SK-N-SH treated with all-trans-retinoic acid at 6 μM for 48 hours (cell line): ENCODE results near the gene ENPP3.

Source experiments
- ATAC-seq: fragments of 200-7000 bp; cut with Tn5 transposase; 3 replicates; pipeline ENCODE4 v1.9.1; 2020; ENCODE audit warnings: mild to moderate bottlenecking, moderate library complexity
- ARNTL ChIP-seq: fragments of 450-650 bp; formaldehyde crosslinking; IDR thresholded peaks from 2 replicates; pipeline ENCODE4 v1.5.0; 2020; ENCODE audit warnings: low read depth, mild to moderate bottlenecking, moderate library complexity, borderline replicate concordance
- BACH2 ChIP-seq: fragments of 250-450 bp; sonication (Bioruptor Pico); IDR thresholded peaks from 2 replicates; pipeline ENCODE4 v1.9.0; 2021; ENCODE audit warnings: mild to moderate bottlenecking, borderline replicate concordance
- CREB5 ChIP-seq: fragments of 250-450 bp; sonication (Bioruptor Pico); IDR thresholded peaks from 2 replicates; pipeline ENCODE4 v1.5.1; 2020; ENCODE audit warnings: low read depth, mild to moderate bottlenecking, moderate library complexity
- CSDC2 ChIP-seq: fragments of 250-450 bp; sonication (Bioruptor Pico); IDR thresholded peaks from 2 replicates; pipeline ENCODE4 v1.5.0; 2020; ENCODE audit warnings: mild to moderate bottlenecking, moderate library complexity
- ESRRG ChIP-seq: fragments of 250-450 bp; sonication (Bioruptor Pico); IDR thresholded peaks from 2 replicates; pipeline ENCODE4 v1.6.1; 2021; ENCODE audit warnings: mild to moderate bottlenecking
- ISL1 ChIP-seq: fragments of 250-450 bp; sonication (Bioruptor Pico); IDR thresholded peaks from 2 replicates; pipeline ENCODE4 v2.1.2; 2022; ENCODE audit warnings: mild to moderate bottlenecking, moderate library complexity
- PATZ1 ChIP-seq: fragments of 250-450 bp; sonication (Bioruptor Pico); IDR thresholded peaks from 2 replicates; pipeline ENCODE4 v1.8.0; 2020; ENCODE audit warnings: mild to moderate bottlenecking, moderate library complexity, borderline replicate concordance
- POU6F1 ChIP-seq: fragments of 250-450 bp; sonication (Bioruptor Pico); IDR thresholded peaks from 2 replicates; pipeline ENCODE4 v1.8.0; 2021; ENCODE audit warnings: low read depth, mild to moderate bottlenecking, moderate library complexity, borderline replicate concordance
- PPARA ChIP-seq: fragments of 250-450 bp; sonication (Bioruptor Pico); IDR thresholded peaks from 2 replicates; pipeline ENCODE4 v1.5.0; 2020; ENCODE audit warnings: mild to moderate bottlenecking, borderline replicate concordance
- RARB ChIP-seq: fragments of 250-450 bp; sonication (Bioruptor Pico); IDR thresholded peaks from 2 replicates; pipeline ENCODE4 v1.8.0; 2021; ENCODE audit warnings: mild to moderate bottlenecking, moderate library complexity
- TCF4 ChIP-seq: fragments of 250-450 bp; sonication (Bioruptor Pico); IDR thresholded peaks from 2 replicates; pipeline ENCODE4 v1.8.0; 2021; ENCODE audit warnings: mild to moderate bottlenecking, moderate library complexity, borderline replicate concordance
- TOX ChIP-seq: fragments of 250-450 bp; sonication (Bioruptor Pico); IDR thresholded peaks from 2 replicates; pipeline ENCODE4 v1.8.0; 2021; ENCODE audit warnings: mild to moderate bottlenecking, moderate library complexity, borderline replicate concordance
- TSHZ2 ChIP-seq: fragments of 250-450 bp; sonication (Bioruptor Pico); IDR thresholded peaks from 2 replicates; pipeline ENCODE4 v1.5.0; 2020; ENCODE audit warnings: mild to moderate bottlenecking, moderate library complexity
- ZC3H10 ChIP-seq: fragments of 250-450 bp; sonication (Bioruptor Pico); IDR thresholded peaks from 2 replicates; pipeline ENCODE4 v1.5.1; 2021; ENCODE audit warnings: mild to moderate bottlenecking, moderate library complexity
- ZFP3 ChIP-seq: fragments of 250-450 bp; sonication (Bioruptor Pico); IDR thresholded peaks from 2 replicates; pipeline ENCODE4 v1.5.0; 2020; ENCODE audit warnings: mild to moderate bottlenecking, moderate library complexity
- ZFP30 ChIP-seq: fragments of 450-650 bp; formaldehyde crosslinking; IDR thresholded peaks from 2 replicates; pipeline ENCODE4 v1.5.0; 2022; ENCODE audit warnings: mild to moderate bottlenecking, moderate library complexity
- ZNF70 ChIP-seq: fragments of 450-650 bp; formaldehyde crosslinking; IDR thresholded peaks from 2 replicates; pipeline ENCODE4 v1.5.0; 2020; ENCODE audit warnings: mild to moderate bottlenecking, moderate library complexity
- ZNF8 ChIP-seq: fragments of 450-650 bp; formaldehyde crosslinking; IDR thresholded peaks from 2 replicates; pipeline ENCODE4 v1.5.0; 2020; ENCODE audit warnings: mild to moderate bottlenecking, moderate library complexity

ENPP3 gene

GRCh38 chr6:131657222-131657621 lies 20.1 kb downstream of the ENPP3 start:
- ATAC-seq = no peak
- TF ChIP-seq PPARA (CRISPR knock-in tag) (no peak), ZFP30 (CRISPR knock-in tag) (no peak), ZFP3 (no peak), TCF4 (no peak), PATZ1 (CRISPR knock-in tag) (no peak), CREB5 (CRISPR knock-in tag) (no peak)

- ATAC-seq = no peak
- TF ChIP-seq CSDC2 (CRISPR knock-in tag) (no peak), ARNTL (no peak), ZC3H10 (CRISPR knock-in tag) (no peak), TSHZ2 (CRISPR knock-in tag) (no peak), BACH2 (no peak)
Observed at GRCh38 chr6:131657630-131658111, 20.6 kb downstream of the ENPP3 start.

- no peak for ATAC-seq
- no peak for TF ChIP-seq RARB (CRISPR knock-in tag)
- no peak for TF ChIP-seq POU6F1
Observed at GRCh38 chr6:131658287-131658686, 21.2 kb downstream of the ENPP3 start.

GRCh38 chr6:131660195-131660594 lies 23.1 kb downstream of the ENPP3 start:
- no peak for ATAC-seq
- TF ChIP-seq POU6F1 = no peak
- no peak for TF ChIP-seq CREB5 (CRISPR knock-in tag)
- no peak for TF ChIP-seq TSHZ2 (CRISPR knock-in tag)
- TF ChIP-seq ISL1 (CRISPR knock-in tag) = no peak
- no peak for TF ChIP-seq ZNF70 (CRISPR knock-in tag)
- TF ChIP-seq ZFP30 (CRISPR knock-in tag) = no peak
- no peak for TF ChIP-seq ESRRG (CRISPR knock-in tag)
- no peak for TF ChIP-seq ZNF8 (CRISPR knock-in tag)
- no peak for TF ChIP-seq TOX (CRISPR knock-in tag)
- TF ChIP-seq CSDC2 (CRISPR knock-in tag) = no peak
- TF ChIP-seq ZC3H10 (CRISPR knock-in tag) = no peak
- no peak for TF ChIP-seq PATZ1 (CRISPR knock-in tag)
